ENCODE measurements around the gene MRPL24.

Gene MRPL24

DNA sequence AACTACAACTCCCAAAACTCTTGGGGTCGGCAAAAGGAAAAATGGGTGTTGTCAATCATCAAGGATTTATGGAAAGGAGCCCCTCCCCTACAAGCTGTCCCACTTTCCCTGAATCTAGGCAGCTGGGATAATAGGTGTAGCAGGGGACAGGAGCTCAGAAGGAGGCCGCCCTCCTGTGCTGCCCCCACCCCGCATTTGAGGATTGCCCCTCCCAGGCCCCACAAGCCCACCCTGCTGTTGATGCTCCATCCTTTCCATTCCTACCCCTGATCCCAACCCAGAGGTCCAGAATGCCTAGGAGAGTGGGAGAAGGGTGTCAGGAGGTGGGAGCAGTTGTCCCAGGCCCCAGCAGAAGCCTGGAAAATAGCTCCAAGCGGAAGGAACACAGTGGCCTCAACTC lies 1.9 kb upstream of the MRPL24 start:
- no peak for DNase-seq

- DNase-seq, result no peak
Measured at GRCh38 chr1:156742017-156742416, 1.1 kb upstream of the MRPL24 start.

- no peak for DNase-seq
Measured at GRCh38 chr1:156741481-156741983, 644 bp upstream of the MRPL24 start.

- no peak for DNase-seq
Measured at GRCh38 chr1:156740237-156740740, 599 bp downstream of the MRPL24 start.

GRCh38 chr1:156738916-156739315 lies 2.0 kb downstream of the MRPL24 start:
- DNase-seq, result no peak

DNA sequence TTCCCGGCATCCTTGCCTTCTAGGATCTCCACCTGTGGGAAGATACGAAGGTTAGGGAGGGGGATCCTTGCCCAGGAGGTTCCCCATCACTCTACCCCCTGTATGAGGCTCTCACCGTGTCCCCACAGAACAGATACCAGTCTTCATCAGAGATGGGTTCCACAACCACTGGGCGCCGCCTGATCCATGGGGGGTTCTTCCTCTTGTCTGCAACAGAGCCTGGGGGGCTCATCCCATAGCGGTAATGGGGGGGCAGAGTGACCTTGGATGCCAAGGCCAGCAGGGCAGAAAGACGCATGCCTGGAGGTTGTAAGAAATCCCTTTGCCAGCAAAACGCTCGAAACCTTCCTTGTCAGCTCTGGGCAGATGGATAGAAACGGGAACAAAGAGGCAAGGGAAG lies 2.5 kb downstream of the MRPL24 start:
- DNase-seq, result no peak

GRCh38 chr1:156733989-156734584 lies 6.8 kb downstream of the MRPL24 start:
- DNase-seq, result no peak

GRCh38 chr1:156728599-156729462 lies 12.1 kb downstream of the MRPL24 start, which contains the start of gene ISG20L2:
TSS of gene ISG20L2 (minus strand) at chr1:156728766. CDS start at chr1:156727652, 1,114 bp downstream.
- peak; percentile 98 for DNase-seq

- DNase-seq, result peak; percentile 73
Measured at GRCh38 chr1:156727926-156728598, 12.8 kb downstream of the MRPL24 start, which contains the start of gene METTL25B. TSS of gene METTL25B (plus strand) at chr1:156728469. CDS start at chr1:156729105, 636 bp downstream.

DNA sequence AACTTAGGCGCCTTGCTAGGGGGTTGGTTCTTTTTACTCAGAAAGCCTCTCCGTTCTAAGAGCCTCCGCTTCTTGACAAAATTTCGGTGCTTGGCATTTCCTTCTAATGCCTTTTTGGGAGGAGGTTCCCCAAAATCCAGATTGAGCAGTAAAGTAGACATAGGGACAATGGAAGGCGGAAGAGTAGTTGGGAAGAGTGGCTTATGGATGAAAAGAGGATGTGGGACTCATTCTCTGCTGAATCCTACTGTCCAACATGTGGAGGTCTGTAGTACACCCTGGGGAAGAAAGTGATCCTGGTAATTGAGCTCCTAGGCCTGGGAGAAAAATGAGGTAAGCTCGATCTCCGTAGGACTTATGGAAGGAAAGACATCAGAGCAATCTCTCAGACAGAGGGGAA lies 13.4 kb downstream of the MRPL24 start:
- DNase-seq, result no peak

DNA sequence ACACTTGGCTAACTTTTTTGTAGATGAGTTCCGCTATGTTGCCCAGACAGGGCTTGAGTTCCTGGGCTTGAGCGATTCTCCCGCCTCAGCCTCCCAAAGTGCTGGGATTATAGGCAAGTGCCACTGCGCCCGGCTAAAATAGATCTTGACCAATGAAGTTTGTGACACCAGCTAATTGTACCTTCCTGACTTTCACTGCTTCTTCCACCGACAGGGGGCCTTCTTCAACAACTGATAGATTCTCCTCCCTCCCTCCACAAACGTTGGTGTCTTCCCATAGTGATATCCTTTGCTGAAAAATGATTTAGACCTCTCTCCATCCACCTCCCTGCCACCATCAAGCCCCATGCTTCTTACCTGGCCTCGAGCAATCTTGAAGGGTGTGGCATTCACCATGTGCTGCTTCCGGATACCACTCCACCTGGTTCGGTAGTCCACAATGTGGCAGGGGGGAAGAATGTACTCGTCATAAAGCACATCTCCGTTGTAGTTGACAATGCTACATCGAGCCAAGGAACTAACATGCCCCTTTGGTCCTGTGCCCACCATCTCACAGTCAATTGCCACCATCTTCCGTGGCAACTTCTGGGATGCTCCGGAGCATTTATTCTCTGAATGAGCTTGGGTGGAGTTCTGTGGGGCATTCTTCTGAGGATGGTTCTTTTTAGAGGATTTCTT lies 14.2 kb downstream of the MRPL24 start:
- DNase-seq, result peak; percentile 29

- peak; percentile 75 for DNase-seq
Measured at GRCh38 chr1:156725683-156726280, 15.1 kb downstream of the MRPL24 start.

- DNase-seq, result no peak
Measured at GRCh38 chr1:156721535-156721934, 19.4 kb downstream of the MRPL24 start.

DNA sequence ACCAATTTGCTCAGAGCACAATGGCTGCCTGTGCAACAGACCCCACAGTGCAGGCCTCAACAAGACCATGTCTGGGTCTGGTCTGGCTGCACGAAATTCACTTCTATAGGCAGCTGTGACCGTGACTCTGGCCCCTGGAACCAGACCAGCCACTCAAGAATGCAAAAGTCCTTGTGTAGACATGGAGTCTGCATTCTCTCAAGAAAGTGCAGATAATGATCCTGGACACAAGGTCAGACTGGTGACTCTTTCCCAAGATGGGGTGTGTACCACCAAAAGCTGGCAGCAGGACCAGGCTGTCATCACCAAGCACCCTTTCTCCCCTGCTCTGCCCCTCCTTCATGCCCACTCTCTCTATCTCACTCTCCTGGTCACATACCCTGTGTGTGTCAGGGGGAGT lies 19.8 kb downstream of the MRPL24 start:
- no peak for DNase-seq

DNA sequence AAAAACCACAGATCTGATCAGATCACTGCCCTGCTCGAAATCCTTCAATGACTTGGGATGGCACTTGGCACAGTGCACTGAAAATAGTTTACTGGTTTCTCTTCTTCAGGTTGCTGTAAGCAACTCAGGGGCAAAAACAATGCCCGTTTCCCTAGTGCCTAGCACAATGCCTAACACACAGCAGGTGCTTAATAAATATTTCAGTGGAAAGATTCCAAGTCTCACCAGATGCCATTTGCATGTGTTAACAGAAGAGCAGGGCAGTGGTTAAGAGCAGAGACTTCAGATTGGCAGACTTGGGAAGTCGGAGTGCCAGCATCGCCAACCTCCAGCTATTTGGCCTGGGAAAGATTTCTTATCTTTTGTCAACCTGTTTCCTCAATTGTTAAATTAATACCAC lies 23.5 kb downstream of the MRPL24 start:
- DNase-seq, result no peak

DNA sequence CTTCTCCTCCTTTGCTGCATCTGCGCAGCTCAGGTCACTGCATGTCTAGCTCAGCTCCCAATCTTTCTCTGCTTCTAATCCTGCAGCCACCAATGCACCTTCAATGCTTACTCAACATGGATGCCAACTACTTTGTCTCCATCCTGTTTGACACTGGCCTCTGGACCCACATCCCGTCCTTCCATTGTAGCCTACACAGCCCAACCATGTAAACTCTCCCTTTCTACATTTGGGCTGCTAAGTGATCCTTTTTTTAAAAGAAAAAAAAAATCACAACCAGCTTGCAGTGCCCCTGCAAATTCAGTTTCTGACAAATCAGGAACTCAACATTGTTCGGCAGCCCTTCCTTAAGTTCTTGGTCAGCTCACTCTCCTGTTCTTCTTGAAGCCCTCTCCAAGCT lies 26.1 kb downstream of the MRPL24 start:
- DNase-seq, result no peak

DNA sequence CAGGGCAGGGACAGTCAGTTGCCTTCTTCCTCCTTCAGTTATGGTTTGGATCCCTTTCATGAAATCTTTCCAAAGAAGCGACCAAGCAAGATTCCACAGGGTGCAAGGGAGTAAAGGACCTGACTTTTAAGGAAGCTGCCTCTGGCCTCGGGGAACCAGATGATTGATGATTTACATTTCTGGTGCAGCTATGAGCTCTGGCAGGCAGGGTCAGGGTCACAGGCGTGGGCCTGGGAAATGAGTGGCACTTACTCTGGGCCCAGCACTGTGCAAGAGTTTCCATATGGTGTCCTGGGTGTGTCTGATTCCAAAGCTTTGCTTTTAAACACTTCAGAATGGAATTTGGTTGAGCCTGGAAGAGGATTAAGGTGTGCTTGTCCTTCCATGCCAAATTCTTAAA lies 28.3 kb downstream of the MRPL24 start:
- DNase-seq, result no peak

DNA sequence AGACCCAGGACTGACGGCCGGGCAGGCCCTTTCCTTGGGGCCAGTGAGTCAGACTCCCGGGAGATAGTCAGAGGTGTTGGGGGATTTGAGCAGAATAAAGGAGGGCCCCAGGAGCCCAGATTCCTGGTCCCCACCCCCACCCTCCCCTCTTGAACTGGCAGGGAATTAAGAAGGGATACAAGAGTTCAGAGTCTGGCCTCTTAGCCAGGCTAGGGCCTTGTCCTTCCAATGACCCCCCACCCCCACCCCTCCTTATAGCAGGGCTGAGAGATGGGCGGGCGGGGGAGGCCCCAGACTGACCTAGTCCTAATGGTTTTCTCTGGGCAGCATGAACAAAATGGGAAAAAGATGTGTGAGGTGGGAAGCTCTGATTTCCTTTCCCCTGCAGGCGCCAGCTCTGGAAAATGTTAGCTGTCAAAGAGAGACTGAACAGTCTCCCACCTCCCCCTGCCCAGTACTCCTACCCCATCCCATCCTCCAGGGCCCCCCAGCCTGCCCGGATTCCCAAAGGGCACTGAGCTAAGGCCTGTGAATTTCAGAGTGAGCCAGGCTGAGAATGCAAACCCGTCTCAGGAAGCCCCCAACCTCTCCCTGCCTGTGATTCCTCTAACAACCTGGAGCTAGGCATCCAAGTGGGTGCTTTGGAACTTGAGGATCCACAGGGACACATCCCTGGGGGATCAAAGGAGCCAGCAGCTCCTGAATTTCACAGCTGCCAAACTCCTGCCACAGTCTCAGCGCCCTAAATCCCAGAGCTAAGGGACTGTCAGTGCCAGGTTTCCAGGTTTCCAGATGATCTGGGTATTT lies 29.7 kb downstream of the MRPL24 start:
- no peak for DNase-seq

GRCh38 chr1:156709757-156710489 lies 31.0 kb downstream of the MRPL24 start:
- no peak for DNase-seq

DNA sequence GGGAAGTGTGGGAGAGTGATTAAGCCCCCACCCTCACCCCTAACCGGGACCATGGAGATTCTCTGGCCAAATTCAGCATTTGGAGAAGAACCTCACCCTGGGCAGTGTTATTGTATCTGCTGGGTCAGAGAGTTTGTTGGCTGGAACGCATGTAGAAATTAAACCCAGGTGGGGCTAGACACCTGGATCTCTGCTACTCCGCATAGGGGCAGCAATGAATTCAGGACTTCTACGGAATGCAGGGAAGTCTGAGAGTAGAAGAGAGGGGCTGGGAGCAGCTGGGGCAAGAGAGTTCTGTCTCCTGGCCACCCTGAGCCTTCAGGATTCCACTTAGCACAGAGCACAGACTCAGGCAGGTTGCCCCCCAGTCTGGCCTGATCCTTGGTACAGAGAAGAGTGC lies 31.9 kb downstream of the MRPL24 start:
- DNase-seq, result no peak

- DNase-seq, result no peak
Measured at GRCh38 chr1:156708218-156708661, 32.6 kb downstream of the MRPL24 start.
